CD4-positive, alpha-beta T cell (primary cell): ENCODE measurements around the gene NBPF4. TPM values are rescaled to one million over a fixed set of nuclear protein-coding genes. Genes with fewer than 3 reads are reported as not detected.
A peak's percentile ranks its signal among the peaks of the same experiment; 100 is the strongest.

ENCODE experiments used
- ATAC-seq: fragments of 200-7000 bp; cut with Tn5 transposase; one replicate; pipeline ENCODE4 v1.10.0; 2022; ENCODE audit warnings: mild to moderate bottlenecking; ENCODE audit not compliant: poor library complexity
- CTCF ChIA-PET: fragments of 350-600 bp; sonication (Branson Sonifier 250); formaldehyde crosslinking; loops from one replicate; lab custom pipeline; 2021; ENCODE audit warnings: antibody characterized with exemption, inconsistent platforms; lab: Charles Lee
- POLR2A ChIA-PET: fragments of 350-600 bp; sonication (Branson Sonifier 250); formaldehyde crosslinking; loops from one replicate; lab custom pipeline; 2021; ENCODE audit warnings: antibody characterized with exemption, inconsistent platforms; lab: Charles Lee
- DNase-seq, 14 experiments: peaks; one replicate each; pipeline ENCODE4 v3.0.0-alpha.2; 2013 to 2020; ENCODE audit warnings: mixed read lengths in 2 of 14
- H3K27ac ChIP-seq, 2 donors: one replicate each; pipeline versions ENCODE4 v1.5.1 to v1.7.0; 2013; ENCODE audit warnings: low read length in 2 of 2, low read depth in 1 of 2, mild to moderate bottlenecking in 1 of 2
- H3K27me3 ChIP-seq, 2 experiments: 1 replicate in 1 of 2; 2 replicates in 1 of 2; pipeline versions ENCODE4 v1.6.1 to v1.7.0; 2013; ENCODE audit warnings: low read length in 2 of 2, control low read depth in 1 of 2, mild to moderate bottlenecking in 1 of 2, moderate library complexity in 1 of 2; ENCODE audit not compliant: insufficient read depth in 2 of 2, control insufficient read depth in 1 of 2
- H3K36me3 ChIP-seq: one replicate; pipeline ENCODE4 v1.6.1; 2013; ENCODE audit warnings: low read length, control low read depth; ENCODE audit not compliant: insufficient read depth
- H3K4me1 ChIP-seq: one replicate; pipeline ENCODE4 v1.6.1; 2013; ENCODE audit warnings: low read length, control low read depth; ENCODE audit not compliant: insufficient read depth
- H3K4me3 ChIP-seq: one replicate; pipeline ENCODE4 v1.5.1; 2013; ENCODE audit warnings: mild to moderate bottlenecking, low read length, moderate library complexity
- H3K9me3 ChIP-seq, 2 experiments: 1 replicate in 1 of 2; 2 replicates in 1 of 2; pipeline versions ENCODE4 v1.6.1 to v1.7.0; 2013; ENCODE audit warnings: low read length in 2 of 2, mild to moderate bottlenecking in 2 of 2, control low read depth in 1 of 2, moderate library complexity in 1 of 2; ENCODE audit not compliant: control insufficient read depth in 1 of 2, insufficient read depth in 1 of 2
- H3K27ac Mint-ChIP-seq: one replicate; pipeline ENCODE4 v1.8.0; 2020; ENCODE audit warnings: mixed read lengths
- H3K27me3 Mint-ChIP-seq: one replicate; pipeline ENCODE4 v1.8.0; 2021; ENCODE audit warnings: mixed read lengths
- H3K36me3 Mint-ChIP-seq: one replicate; pipeline ENCODE4 v1.8.0; 2021; ENCODE audit warnings: low read depth, mixed read lengths
- H3K4me1 Mint-ChIP-seq: one replicate; pipeline ENCODE4 v1.8.0; 2021; ENCODE audit warnings: low read depth, mixed read lengths
- H3K4me3 Mint-ChIP-seq: one replicate; pipeline ENCODE4 v1.8.0; 2020; ENCODE audit warnings: mild to moderate bottlenecking, mixed read lengths
- H3K9me3 Mint-ChIP-seq: one replicate; pipeline ENCODE4 v1.8.0; 2020; ENCODE audit warnings: mixed read lengths
- intact Hi-C, 2 experiments: fragments of 100-400 bp; cut with DNase I in 1 of 2; cut with micrococcal nuclease in 1 of 2; formaldehyde crosslinking; loops; one replicate each; pipeline versions ENCODE4 v1.15.1 to v1.9.0; 2023 to 2025; cut with DNase I, micrococcal nuclease
- total RNA-seq, 174 experiments: library from RNA in 2 of 174; stranded (reverse) in 2 of 174; gene quantifications; one replicate each; pipeline ENCODE4 v1.2.3 and lab custom pipeline; 2021 to 2026
- TF ChIP-seq, protein P1 (sequence below): fragments of 200-600 bp; IDR thresholded peaks from one replicate; pipeline ENCODE4 v1.8.0; 2022; ENCODE audit warnings: antibody characterized with exemption, mild to moderate bottlenecking

The NBPF4 gene
- total RNA-seq, 2 experiments from 2014 or later = 0.11 TPM; not detected in 1

DNA sequence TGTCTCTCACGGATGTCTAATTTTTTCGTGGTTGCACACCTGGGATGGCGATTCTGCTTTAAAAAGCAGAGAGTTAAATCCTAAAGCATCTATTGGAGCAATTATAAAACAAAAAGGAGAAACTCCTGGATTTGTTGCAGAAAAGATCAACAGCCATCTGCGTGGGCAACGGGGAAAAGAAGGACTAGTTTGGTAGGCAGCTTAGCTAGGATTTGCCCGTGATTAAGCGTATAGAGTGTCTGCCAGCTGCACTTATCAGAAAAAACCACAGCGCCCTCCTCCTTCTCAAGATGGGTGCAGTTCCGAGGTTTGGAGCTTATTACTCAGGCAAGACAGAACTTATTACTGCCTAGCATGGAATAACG, 43.2 kb downstream of the NBPF4 start:
- Histone ChIP-seq H3K4me3 (peak overlapping the region; percentile 97), H3K9me3 (no peaks in the 10 kb centered on the region), H3K36me3 (no peaks in the 10 kb centered on the region), H3K27ac (peak overlapping the region; percentile 42 to 79), H3K27me3 (no peaks in the 10 kb centered on the region), H3K4me1 (peaks cover 16% of the 10 kb centered on the region)
- Mint-ChIP-seq H3K27me3 (no peaks in the 10 kb centered on the region), H3K4me3 (peak overlapping the region; percentile 94), H3K36me3 (peaks cover 3% of the 10 kb centered on the region), H3K27ac (peak overlapping the region; percentile 76), H3K9me3 (no peaks in the 10 kb centered on the region), H3K4me1 (peaks cover 34% of the 10 kb centered on the region)
- intact Hi-C loops = loop anchor here in 1 of 2 experiments (5.0 kb wide), 1 partner anchor 447 kb away; no protein-coding TSS in a partner anchor
- DNase-seq (peak in 12 of 14 experiments; percentile 5 to 78 (median 28)), ATAC-seq (peak; percentile 68)
- TF ChIP-seq, protein P1, sequence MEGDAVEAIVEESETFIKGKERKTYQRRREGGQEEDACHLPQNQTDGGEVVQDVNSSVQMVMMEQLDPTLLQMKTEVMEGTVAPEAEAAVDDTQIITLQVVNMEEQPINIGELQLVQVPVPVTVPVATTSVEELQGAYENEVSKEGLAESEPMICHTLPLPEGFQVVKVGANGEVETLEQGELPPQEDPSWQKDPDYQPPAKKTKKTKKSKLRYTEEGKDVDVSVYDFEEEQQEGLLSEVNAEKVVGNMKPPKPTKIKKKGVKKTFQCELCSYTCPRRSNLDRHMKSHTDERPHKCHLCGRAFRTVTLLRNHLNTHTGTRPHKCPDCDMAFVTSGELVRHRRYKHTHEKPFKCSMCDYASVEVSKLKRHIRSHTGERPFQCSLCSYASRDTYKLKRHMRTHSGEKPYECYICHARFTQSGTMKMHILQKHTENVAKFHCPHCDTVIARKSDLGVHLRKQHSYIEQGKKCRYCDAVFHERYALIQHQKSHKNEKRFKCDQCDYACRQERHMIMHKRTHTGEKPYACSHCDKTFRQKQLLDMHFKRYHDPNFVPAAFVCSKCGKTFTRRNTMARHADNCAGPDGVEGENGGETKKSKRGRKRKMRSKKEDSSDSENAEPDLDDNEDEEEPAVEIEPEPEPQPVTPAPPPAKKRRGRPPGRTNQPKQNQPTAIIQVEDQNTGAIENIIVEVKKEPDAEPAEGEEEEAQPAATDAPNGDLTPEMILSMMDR = peak; percentile 41
- ChIA-PET POLR2A (interaction anchor here (0.6 to 2.3 kb wide), 17 partner anchors 9 to 899 kb away, joined by 3 to 21 read pairs (median 4); partner anchors contain the start of genes CLCC1, EEIG2, HENMT1 and PRPF38B), CTCF (interaction anchor here (1.0 to 1.9 kb wide), 4 partner anchors 10 to 491 kb away, joined by 3 to 5 read pairs (median 3); partner anchors contain the start of gene PRPF38B)

DNA sequence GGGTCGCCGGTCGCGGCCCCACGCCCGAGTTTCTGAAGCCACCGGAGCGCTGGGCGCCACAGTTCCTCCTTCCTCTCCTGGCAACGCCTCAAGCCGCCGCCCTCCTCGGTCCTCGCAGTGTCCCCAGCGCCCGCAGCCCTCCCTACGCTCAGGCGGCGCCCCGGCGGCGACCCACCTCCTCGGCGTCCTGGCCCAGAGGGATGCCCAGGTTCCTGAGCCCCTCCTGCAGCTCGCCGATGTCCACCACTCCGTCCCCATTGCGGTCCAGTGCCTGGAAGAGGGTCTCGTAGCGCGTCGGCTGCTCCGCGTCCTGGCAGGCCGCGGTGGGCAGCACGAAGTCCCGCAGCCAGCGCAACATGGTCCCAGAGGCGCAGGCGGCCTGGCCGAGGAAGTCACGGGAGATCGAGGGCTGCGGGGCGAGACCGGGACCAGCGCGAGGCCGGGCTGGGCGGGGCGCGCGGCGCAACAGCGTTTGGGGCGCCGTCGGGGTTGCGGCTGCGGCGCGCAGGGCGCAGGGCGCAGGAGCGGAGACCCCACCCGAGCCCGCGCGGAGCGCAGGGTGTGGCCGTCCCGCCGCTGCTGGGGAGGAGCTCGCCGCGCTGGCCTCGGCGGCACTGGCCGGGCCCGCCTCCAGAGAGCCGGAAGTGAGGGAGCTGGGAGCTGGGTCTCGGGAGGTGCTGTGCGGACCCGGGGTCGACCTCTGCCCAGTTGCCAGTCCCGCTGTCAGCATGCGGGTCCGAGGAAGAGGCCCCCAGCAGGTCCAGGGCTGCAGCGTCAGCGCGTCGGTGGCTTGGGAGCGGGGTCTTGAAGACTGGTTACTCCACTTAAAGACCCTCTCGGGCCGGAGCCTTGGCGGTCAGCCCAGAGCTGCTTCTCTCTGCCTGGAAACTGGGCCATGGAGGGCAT, 43.8 kb downstream of the NBPF4 start, which contains the start of gene SLC25A24:
TSS of gene SLC25A24 (minus strand) at position 563 of the 906 bp plus-strand sequence. CDS start at position 358, 205 bp downstream.
- peak within 1 kb of the TSS; percentile 83 for H3K27ac Mint-ChIP-seq
- H3K27me3 Mint-ChIP-seq = no peaks in the 10 kb centered on the region
- Histone ChIP-seq H3K36me3 (no peaks in the 10 kb centered on the region), H3K27ac (peak within 1 kb of the TSS; percentile 42 to 79), H3K4me3 (peak within 1 kb of the TSS; percentile 97), H3K4me1 (peaks cover 16% of the 10 kb centered on the region), H3K9me3 (no peaks in the 10 kb centered on the region), H3K27me3 (no peaks in the 10 kb centered on the region)
- no peaks in the 10 kb centered on the region for H3K9me3 Mint-ChIP-seq
- peaks cover 7% of the 10 kb centered on the region for H3K36me3 Mint-ChIP-seq
- peak; percentile 92 for ATAC-seq
- peak within 1 kb of the TSS; percentile 94 for H3K4me3 Mint-ChIP-seq
- intact Hi-C loops = loop anchor here (5.0 kb wide), 2 partner anchors 423 to 447 kb away; no protein-coding TSS in a partner anchor
- CTCF ChIA-PET = interaction anchor here (1.0 to 1.9 kb wide), 4 partner anchors 9 to 492 kb away, joined by 3 to 5 read pairs (median 3); partner anchors contain the start of gene PRPF38B
- POLR2A ChIA-PET = interaction anchor here (0.6 to 2.3 kb wide), 18 partner anchors 10 to 900 kb away, joined by 3 to 21 read pairs (median 4); partner anchors contain the start of genes CLCC1, EEIG2, HENMT1 and PRPF38B
- DNase-seq = peak; percentile 51 to 89 (median 69)
- TF ChIP-seq, protein P1 = no peak
- H3K4me1 Mint-ChIP-seq = peaks cover 34% of the 10 kb centered on the region

DNA sequence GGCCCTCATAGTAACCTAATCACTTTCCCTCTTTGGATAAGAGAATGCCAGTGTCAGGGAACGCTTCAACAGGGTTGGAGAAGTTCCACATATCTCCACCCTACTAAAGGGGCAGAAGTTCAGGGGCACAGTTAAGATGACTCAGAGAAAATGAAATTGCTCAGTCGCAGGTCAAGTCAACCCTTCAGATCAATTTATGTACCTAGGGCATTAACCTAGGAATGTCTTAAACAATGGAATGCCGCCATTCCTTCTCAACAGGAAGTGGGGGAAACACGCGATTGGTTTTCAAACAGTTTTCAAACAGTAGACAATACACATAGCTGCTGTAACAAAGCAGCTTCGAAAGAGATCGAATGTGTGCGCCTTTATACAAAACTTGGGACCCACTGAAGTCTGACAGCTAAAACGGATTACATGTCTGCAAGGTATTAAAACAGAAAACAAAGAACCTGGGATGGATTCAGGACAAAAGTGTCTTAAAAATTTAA, 44.6 kb downstream of the NBPF4 start:
- CTCF ChIA-PET = no interaction called here
- Histone ChIP-seq H3K27ac (peak overlapping the region in 1 of 2 donors; percentile 16), H3K27me3 (no peaks in the 10 kb centered on the region), H3K36me3 (peaks cover 4% of the 10 kb centered on the region), H3K4me3 (peak overlapping the region; percentile 97), H3K4me1 (peaks cover 16% of the 10 kb centered on the region), H3K9me3 (no peaks in the 10 kb centered on the region)
- Mint-ChIP-seq H3K4me3 (peak overlapping the region; percentile 92), H3K27me3 (no peaks in the 10 kb centered on the region), H3K27ac (peak overlapping the region; percentile 83), H3K4me1 (peaks cover 34% of the 10 kb centered on the region), H3K9me3 (no peaks in the 10 kb centered on the region), H3K36me3 (peaks cover 15% of the 10 kb centered on the region)
- POLR2A ChIA-PET = interaction anchor here (1.1 to 2.3 kb wide), 5 partner anchors 13 to 764 kb away, joined by 4 to 21 read pairs (median 4); partner anchors contain the start of genes CLCC1, EEIG2 and HENMT1
- ATAC-seq (no peak), DNase-seq (peak in 2 of 14 experiments; percentile 10 to 21)
- TF ChIP-seq, protein P1 = no peak
- intact Hi-C loops = loop anchor here in 1 of 2 experiments (5.0 kb wide), 1 partner anchor 422 kb away; no protein-coding TSS in a partner anchor
